NCI-H748 (cell line): Measurements from ENCODE around the gene ALDH9A1.

Experiments
- DNase-seq: peaks from one replicate; lab custom pipeline; 2025; ENCODE audit not compliant: unreplicated experiment; lab: John Stamatoyannopoulos, UW

The ALDH9A1 gene

DNA sequence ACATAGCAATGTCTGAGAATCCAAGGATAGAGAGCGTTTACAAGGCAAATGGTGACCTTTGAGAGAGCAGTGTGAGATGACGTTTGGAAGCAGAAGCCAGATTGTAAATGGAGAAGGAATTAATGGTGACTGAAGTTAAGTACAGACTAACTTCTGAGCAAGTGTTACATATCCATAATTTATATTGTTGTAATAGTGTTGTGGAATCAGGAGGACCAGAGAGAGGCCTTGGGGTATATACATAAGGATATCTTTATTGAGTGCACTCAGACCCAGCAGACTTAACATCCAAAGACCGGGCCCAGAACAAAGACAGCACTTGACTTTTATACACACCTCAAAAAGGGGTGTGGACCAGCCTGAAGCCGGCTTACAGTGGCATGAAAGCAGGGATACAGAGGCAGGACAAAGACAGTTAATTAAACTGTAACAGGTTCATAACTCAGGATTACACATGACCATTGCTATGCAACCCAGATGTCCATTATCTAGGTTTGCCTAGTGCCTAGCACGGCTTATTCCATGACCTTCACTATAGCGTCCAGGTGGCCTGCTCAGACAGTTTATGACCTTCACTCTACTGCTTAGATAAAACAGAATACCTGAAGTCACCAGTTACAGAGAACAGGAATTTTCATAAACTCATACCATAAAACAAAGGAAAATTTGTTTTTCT lies 70.1 kb downstream of the ALDH9A1 start:
- DNase-seq = no peak

DNA sequence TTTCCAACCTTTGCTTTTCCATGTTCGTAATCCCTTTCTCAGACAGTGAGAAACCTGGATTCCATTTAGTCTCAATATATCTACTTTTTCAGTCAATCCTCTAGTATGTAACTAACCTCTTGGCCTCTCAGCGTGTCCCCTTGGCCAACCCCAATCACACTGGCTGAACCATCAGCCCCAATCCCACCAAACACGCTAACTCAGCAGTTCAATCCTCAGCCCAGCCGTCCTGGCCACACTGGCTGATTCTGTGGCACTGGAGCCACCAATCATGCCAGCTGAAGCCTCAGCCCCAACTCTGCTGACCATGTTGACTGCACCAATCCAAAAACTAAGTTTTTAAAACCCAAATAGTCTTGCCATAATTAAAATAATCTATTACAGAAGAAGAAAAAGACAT lies 73.9 kb downstream of the ALDH9A1 start:
- DNase-seq = no peak

DNA sequence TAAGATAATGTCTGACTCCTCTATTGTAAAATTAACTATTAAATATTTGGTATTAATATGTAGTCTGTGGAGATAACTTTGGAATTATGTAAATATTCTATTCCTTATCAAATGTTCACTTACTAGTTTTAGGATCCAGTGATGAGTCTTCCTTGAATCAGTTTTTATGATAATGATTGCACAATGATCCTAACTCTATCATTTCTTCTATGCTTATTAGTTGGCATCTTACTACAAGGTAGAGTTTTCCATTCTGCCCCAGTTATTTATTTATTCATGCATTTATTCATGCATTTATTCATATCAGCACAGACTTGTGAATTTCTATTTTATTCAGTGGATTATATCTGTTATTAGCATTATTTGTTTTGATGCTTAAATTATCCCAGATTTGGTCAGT lies 74.7 kb downstream of the ALDH9A1 start:
- DNase-seq = no peak

DNA sequence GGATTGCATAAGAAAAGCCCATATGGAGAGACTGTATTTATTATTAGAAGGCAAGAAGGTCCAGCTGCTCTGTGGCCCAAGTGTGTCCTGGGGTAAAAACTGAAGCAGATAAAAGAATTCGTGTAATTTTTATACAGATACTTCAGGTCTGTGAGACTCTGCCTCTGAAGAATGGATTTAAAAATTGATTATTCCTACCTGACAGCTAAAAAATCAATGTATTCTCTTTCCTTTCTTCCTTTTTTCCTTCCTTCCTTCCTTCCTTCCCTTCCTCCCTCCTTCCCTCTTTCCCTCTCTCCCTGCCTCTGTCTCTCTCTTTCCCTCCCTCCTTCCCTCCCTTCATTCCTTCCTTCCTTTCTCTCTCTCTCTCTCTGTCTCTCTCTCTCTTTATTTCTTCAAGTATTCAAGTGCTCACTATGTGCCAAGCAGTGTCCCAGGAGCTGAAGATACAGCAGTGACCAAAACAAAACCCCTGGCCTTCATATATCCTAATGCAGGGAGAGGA lies 78.7 kb downstream of the ALDH9A1 start:
- DNase-seq = no peak

DNA sequence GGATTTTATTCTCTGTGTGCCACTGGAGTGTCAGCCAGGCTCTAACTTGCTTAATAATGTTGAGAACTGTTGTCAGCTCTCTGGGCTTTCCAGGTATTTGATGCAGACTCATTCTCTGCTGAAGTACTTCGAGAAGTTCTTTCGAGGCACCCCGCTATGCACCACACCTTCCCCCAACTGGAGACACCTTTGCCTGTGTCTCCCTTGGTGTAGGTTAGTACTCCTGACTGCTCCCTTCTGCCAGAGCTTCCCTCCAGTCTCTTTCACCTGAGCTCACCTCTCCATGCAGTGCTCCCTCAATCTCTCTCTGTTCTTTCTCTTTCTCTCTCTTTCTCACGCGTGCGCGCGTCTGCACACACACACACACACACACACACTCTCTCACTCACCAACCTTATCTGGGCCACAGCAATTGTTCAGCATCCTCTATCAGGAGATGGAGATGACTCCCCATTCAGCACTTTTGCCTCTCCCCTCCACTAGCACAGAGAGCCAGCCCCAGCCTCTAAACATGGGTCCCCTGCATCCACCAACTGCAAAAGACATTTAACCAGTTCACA lies 81.3 kb downstream of the ALDH9A1 start:
- no peak for DNase-seq

DNA sequence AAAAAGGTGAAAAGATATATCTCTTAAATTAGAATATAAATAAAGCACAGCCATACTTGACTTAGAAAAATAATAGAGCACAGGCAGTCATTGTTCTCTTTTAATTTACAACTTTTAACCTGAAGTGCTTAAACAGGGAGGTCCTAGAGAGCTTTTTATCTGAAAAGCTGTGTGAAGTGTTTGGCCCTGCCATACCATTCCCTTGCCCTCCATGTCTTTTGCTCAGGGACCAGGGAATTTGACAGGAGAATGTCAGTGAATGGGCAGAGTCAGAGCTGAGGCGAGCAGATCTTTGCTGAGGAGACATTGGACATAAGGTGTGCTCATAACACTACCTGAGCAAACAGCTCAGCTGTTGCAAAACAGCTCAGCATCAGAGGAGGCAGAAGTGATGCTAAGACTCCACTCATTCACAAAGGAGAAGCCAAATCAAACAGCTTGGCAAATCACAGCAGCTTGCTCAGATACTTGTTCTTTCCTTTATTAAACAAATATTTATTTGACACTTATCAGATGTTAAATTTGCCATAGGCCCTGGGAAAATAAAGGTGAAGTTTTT lies 82.2 kb downstream of the ALDH9A1 start:
- DNase-seq = no peak
